Measurements from ENCODE around the gene EPHA7.

EPHA7 gene

DNA sequence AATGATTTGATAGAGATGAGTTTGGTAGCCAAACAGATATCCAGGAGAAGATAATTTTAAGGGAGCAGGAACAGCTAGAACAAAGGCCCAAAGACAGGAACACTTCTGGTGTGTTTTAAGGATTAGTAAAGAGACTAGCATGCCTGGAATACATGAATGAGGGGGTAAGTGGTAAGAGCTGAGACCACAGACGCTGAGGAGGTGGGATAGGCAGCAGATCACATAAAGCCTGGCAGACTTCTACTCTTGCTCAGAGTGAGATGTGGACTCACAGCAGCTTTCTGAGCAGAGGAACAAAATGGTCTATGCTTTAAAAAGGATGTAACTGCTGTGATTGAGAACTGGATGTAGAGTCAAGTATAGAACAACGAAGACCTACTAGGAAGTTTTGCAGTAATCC is 100.1 kb downstream of the EPHA7 start:
- no peak for DNase-seq

GRCh38 chr6:93318121-93318520 is 101.2 kb downstream of the EPHA7 start:
- no peak for DNase-seq

GRCh38 chr6:93317592-93317991 is 101.8 kb downstream of the EPHA7 start:
- DNase-seq = no peak

DNA sequence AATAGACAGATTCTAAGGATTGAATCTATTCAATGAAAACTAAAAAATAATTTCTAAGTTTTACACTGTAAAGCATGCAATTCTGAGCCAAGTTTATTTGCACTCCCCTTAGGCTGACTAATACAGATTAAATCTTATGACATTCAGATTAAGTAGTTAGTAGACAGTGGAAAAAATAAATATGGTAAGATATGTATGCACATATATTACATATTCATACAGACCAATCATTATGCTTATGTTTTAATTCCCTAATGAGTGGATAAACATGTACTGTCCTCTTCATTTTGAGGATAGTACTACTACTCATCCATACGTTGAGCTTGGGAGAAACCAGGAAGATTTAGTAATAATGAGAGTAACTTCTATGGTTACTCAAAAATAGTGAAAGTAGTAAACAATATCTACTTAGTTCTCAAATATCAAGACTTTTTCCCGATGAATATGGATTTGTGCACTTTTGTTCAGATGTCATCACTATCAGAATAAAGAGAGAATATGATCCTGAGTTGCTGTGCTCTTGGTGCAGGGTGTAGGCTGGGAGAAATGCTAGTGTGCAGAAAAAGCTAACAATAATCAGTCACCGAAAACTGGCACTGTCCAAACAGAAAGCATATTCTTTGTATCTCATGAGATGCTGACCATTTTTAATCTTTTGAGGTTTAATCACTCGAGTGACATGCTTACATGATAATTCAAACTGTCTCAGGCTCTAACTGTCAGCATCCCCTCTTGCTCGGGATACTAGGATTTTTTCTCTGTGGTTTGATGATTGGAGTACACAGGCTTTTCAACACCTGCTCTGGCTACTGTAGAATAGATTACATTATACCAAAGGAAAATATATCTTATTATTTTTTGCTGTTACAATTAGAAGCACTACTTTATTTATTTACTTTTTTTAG is 111.6 kb downstream of the EPHA7 start:
- no peak for DNase-seq

GRCh38 chr6:93305088-93305487 is 114.3 kb downstream of the EPHA7 start:
- DNase-seq = no peak

DNA sequence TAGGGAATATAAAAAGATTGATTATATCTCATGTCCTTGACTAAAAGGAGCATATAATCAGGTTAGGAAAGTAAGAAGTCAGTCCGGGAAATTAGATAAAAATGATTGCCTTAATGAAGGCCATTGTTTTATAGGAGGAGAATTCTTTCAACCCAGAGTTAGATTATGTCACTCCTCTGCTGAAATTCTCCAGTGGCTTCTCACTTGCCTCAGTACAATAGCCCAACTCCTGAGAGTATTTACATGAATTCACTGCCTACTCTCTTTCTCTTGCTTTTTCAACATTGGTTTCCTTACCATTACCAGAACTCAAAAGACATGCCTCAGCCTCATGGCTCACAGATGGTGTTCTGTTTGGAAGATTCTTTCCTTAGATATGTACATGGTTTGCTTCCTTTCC is 114.9 kb downstream of the EPHA7 start:
- no peak for DNase-seq

DNA sequence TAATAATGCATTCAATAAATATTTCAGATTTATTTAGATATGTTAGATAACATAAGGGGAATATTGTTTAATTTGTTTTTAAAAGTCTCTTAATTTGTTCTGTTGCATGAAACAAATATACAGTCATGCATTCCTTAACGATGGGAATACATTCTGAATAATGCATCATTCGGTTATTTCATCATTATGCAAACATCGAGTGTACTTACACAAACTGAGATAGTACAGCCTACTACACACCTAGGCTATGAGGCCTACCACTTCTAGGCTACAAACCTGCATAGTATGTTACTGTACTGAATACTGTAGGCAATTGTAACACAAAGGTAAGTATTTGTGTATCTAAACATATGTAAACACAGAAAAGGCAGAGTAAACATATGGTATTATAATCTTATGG is 118.7 kb downstream of the EPHA7 start:
- DNase-seq = no peak

- DNase-seq = no peak
Measured at GRCh38 chr6:93299622-93300021, 119.7 kb downstream of the EPHA7 start.

DNA sequence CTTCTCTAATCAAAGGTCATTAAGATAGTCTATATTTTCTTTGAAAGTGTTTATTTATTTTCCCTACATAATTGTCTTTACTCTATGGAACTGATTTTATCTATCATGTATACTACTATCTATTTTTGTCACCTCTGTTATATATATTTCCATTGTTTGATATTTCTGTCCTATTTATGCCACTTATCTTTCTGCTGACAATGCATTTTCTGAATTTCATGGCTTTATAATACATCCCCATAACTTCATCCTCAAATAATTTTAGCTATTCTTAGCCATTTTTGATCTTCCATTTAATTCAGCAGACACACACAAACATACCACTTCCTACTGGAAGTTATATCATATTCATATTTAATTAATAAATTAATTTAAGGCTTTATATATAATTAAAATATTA is 123.7 kb downstream of the EPHA7 start:
- no peak for DNase-seq

- no peak for DNase-seq
Measured at GRCh38 chr6:93294879-93295278, 124.5 kb downstream of the EPHA7 start.

- DNase-seq = no peak
Measured at GRCh38 chr6:93293872-93294271, 125.5 kb downstream of the EPHA7 start.

GRCh38 chr6:93293460-93293859 is 125.9 kb downstream of the EPHA7 start:
- DNase-seq = no peak

DNA sequence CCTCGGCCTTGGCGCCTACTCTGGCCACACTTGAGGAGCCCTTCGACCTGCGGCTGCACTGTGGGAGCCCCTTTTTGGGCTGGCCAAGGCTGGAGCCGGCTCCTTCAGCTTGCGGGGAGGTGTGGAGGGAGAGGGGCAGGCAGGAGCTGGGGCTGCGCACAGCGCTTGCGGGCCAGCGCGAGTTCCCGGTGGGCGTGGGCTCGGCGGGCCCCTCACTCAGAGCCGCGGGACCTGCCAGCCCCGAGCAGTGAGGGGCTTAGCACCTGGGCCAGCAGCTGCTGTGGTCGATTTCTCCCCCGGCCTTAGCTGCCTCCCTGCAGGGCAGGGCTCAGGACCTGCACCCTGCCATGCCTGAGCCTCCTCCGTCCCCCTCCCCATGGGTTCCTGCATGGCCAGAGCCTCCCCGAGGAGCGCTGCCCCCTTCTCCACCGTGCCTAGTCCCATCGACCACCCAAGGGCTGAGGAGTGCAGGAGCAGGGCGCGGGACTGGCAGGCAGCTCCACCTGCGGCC is 136.8 kb downstream of the EPHA7 start:
- no peak for DNase-seq

GRCh38 chr6:93278241-93278640 is 141.1 kb downstream of the EPHA7 start:
- no peak for DNase-seq

GRCh38 chr6:93272896-93273295 is 146.5 kb downstream of the EPHA7 start:
- DNase-seq = no peak

- DNase-seq = no peak
Measured at GRCh38 chr6:93272211-93272610, 147.1 kb downstream of the EPHA7 start.

- DNase-seq = no peak
Measured at GRCh38 chr6:93266116-93266817, 153.1 kb downstream of the EPHA7 start.

GRCh38 chr6:93260881-93261280 is 158.5 kb downstream of the EPHA7 start:
- no peak for DNase-seq

GRCh38 chr6:93259332-93259731 is 160.0 kb downstream of the EPHA7 start:
- DNase-seq = no peak

- no peak for DNase-seq
Measured at GRCh38 chr6:93252930-93253329, 166.4 kb downstream of the EPHA7 start.

GRCh38 chr6:93248631-93249030 is 170.7 kb downstream of the EPHA7 start:
- DNase-seq = no peak

DNA sequence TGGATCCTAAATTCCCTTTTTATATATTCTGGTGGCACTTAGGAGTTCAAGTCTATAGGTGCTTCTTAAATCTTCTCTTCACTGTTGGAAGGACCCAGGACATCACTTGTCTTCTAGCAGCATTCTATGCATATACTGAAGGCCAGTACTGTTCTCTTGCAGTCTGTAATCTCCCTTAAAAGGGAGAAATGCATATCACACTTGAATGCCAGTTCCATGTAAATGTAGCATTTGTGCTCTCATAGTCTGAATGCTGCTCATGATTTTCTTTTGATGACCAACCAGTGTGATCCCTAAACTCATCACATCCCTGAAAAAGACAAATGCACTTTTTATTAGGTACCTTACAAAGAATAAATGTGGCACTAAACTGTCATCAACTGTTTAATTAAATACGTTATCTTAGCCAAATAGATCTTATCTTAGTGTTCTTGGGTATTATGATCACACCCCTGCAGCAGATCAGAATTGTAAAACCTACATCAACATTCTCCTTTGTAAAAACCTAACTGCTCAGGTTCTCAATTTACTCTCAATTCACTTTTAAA is 176.1 kb downstream of the EPHA7 start:
- DNase-seq = no peak

DNA sequence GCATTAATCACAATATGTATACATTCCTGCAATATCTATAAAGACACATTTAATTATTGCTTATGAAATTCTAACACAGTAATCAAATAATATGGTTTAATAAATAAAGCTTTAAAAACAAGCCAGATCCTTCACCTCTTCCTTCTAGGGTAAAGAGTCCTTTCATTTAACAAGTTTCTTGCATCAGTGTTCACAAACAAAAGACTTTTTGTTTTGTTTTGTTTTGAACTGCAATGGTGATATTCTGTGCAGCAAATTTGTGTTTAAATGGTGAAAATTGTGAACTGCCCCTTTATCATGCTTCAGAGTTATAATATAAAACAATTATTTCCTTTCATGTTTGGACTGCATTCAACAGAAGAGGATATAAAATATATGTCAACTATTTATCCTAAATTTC is 177.3 kb downstream of the EPHA7 start:
- no peak for DNase-seq

DNA sequence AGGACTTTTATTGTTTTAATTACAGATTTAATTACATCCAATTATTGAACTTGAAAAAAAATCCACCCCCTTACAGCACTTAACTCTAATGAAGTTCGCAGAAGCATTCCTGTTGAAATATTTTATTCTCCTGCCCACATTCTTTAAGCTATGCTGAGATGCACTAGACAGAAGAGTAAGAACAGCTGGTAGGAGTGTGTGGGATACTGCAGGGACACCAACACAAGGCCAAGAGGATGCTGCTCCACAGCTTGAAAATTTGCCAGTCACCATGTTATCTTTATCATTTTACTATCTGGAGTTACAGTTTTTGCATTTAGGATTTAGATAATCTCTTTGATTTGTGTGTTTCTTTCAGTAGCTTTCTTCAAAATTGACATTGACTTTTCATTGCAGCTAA is 180.7 kb downstream of the EPHA7 start:
- DNase-seq = no peak

All from SW 1271 (cell line).